HG02678 (cell line): Measurements from ENCODE around the gene SNED1.

Source experiments
- ATAC-seq: cut with Tn5 transposase; IDR thresholded peaks from one replicate; pipeline ENCODE4 v1.9.1; 2021; ENCODE audit warnings: mild to moderate bottlenecking, moderate library complexity; ENCODE audit not compliant: unreplicated experiment

SNED1 gene

DNA sequence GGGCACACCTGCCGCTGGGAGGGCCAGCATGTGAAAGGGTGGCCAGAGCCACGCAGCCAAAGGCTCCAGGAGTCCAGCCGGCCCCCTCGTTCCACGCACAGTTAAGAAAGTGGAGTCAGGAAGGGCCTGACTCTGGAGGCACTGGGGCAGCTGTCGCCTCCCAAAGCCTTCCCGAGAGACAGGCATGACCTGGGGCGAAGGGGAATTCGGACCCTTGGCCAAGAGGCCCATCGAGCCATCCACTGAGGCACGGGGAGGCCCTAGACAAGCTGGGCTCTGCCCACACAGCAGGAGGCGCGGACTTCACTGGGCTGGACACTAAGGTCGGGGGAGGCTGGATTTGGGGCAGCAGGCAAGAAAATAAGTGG is 38.5 kb upstream of the SNED1 start:
- no peak for ATAC-seq

DNA sequence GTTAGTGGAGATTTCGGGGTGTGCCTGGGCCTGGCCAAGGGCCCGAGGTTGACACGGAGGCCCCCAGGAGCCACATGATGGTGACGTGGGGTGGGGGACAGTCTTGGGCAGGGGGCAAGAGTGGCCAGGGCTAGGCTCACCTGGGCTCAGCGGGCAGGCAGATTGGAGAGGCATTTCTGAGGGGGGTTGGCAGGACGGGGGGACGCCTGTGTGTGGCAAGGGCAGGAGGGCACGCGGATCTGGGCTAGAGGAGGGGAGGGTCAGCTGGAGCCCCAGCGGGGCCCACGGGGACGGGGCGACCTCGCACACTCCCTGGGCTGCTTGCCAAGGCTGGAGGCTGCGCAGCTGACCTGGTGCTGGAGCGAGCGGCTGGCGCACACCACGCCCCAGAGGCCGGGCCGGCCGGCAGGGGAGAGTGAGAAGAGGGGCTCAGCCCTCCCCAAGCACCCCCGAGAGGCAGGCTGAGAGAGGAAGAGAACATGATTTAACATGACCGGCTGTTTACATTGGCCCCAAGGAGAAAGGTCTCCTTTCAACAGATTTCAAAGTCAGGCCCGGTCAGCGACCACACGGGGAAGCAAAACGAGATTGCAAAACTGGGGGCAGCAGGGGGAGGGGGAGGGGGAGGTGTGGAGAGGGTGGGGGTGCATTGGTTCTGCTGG is 38.0 kb upstream of the SNED1 start:
- ATAC-seq: no peak

DNA sequence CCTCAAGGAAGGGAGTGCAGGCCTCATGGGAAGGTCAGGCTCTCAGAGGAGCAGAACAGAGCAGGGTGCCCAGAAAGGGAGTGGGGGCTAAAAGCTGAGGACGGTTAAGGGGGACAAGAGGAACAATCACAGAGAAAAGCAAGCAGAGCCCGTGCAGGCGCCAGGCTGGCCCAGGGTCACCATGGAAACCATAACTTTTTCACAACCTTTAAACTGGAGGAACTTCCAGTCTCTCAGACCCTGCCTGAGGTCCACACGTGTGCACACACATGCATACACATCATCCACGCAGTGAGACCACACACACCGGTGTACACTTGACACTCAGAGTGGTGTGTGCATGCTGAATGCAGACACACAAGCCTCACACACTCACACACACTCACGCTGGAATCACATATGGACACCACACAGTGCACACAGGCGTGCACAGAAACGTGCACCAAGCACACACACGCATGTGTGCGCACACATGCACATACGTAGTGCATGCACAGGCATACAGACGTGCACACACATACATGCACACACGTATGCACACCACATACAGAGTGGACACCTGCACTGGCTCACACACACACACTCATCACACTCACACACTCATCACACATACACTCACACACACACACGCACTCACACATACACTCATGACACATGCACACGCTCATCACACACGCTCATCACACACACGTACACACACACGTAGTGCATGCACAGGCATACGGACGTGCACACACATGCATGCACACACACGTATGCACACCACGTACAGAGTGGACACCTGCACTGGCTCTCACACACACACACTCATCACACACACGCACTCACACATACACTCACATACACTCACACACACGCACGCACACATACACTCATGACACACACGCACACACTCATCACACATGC is 37.2 kb upstream of the SNED1 start:
- ATAC-seq: no peak

DNA sequence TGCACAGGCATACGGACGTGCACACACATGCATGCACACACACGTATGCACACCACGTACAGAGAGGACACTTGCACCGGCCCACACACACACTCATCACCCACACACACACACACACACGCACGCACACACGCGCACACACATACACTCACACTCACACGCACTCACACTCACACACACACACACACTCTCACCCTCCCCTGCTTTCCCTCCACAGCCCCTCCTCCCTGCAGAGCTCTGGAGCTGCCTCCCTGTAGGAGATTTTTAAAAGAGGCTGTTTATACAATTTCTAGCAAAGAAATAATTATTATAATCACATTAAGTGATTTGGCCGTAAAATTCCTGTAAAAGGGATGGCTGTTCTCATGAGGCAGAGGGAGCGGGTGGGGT is 36.5 kb upstream of the SNED1 start:
- no peak for ATAC-seq

DNA sequence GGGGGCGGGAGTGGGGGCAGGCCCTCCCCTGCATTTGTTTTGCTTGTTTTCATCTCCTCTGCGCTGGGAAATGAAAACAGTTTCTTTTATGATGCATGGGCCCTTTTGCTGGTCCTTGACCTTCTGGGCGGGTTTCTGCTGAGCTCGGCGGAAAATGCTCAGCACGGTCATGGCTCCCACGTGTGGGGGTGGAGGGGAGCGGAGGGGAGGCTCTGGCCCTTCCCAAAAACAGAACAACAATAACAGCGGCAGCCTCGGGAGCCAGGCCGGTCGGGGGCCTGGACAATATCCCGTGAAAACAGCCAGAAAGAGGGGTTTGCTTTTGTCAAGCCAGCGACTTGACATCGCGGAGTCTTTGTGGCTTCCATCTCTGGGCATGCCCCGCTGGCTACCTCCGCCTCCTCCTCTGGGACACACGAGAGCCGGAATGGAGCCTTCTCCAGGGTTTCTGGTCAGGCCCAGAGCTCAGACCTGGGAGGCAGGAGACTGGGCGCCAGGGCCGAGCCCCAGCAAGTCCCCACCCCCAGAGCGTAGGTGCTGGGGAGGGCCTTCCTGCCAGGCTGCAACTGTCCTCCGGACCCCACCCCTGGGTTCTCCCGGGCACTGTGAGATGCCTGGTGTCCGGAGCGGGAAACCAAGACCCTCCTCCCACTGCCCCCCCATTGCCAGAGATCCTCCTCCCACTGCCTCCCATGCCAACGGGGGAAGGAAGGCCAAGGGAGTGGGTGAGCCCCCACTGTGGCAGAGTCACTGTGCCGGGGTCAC is 35.9 kb upstream of the SNED1 start:
- no peak for ATAC-seq

DNA sequence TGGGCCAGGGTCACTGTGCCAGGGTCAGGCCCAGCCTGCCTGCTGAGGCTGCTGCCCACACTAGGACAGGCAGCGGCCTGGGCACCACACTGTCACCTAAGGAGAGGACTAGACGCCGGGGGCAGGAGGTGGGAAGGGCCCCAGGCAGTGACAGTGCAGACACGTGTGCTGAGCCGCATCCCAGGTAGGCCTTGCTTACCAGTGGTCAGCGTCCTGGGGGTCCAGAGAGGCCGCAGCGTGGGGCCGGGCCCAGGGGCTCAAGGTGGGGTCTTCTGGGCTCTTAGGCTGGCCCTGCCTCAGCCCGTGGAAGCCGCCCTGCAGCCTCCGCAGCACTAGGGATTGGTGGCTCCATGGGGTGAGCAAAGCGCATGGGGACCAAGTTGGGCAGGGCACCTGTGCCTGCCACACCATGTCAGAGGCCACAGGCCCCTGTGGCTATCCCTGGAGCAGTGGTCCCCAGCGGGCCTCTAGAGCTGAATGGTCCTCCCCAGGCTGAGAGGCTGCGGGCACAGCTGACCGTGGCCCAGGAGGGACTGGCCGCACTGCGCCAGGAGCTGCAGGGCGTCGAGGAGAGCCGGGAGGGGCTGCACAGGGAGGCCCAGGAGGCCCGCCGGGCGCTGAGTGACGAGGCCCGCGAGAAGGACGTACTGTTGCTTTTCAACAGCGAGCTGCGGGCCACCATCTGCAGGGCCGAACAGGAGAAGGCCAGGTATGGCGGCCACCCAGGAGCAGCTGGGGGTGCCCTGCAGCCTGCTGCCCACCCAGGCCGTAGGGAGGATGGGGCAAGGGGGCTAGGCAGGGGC is 35.2 kb upstream of the SNED1 start:
- no peak for ATAC-seq

DNA sequence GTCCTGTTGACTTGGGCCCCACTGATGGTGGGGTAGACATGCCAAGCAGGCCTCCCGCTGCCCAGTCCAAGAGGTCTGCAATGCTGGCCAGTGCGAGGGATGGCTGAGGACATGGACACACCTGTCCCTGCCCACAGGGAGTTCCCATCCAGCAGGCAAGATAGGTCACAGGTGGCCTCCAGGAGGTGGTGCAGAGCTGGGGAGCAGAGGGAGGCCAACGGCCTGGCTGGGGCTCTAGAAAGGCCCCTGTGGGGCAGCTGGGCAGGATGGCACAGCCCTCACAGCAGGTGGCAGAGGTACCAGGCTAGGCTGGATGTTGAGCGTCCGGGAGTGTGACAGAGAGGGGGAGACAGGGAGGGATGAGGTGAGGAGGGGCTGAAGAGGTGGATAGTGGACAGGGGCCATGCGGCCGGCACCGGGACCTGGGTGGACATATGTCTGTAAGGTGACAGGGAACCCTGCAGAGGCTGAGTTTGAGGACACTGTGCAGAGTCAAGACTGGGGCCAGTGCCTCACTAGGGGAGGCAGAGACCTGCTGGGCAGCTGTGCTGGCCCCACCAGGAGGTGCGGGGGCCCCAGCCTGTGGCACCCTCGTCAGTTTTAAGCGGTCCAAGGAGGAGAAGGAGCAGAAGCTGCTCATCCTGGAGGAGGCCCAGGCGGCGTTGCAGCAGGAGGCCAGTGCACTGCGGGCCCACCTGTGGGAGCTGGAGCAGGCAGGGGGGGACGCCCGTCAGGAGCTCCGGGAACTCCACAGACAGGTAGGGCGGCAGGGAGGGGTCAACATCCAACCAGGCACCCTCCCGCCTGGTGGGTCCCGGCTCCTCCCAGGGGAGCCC is 34.3 kb upstream of the SNED1 start:
- no peak for ATAC-seq

DNA sequence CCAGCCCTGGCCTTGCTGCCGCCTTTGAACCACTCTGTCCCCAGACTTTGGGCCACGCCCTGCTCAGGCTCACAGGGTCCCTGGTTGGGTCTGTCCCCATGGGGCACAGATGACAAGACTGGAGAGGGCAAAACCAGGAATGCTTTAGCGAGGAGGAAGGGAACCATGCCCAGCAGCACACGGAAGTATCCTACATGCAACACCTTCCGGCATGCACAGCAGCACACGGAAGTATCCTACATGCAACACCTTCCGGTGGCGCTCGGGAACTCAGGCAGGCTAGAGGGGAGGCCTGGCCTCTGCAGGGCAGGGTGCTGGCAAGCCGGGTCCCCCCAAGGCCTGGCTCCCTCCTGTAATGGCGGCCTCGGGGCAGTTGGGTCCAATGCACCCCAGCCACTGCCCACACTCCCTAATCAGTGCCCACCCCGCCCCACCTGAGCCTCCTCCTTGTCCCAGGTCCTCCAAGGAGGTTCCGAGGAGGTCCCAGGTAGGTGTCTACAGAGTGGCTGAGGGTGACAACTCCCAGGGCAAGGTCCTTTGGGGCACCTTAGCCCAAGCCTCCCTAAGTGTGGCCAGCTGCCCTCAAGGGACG is 33.6 kb upstream of the SNED1 start:
- no peak for ATAC-seq

DNA sequence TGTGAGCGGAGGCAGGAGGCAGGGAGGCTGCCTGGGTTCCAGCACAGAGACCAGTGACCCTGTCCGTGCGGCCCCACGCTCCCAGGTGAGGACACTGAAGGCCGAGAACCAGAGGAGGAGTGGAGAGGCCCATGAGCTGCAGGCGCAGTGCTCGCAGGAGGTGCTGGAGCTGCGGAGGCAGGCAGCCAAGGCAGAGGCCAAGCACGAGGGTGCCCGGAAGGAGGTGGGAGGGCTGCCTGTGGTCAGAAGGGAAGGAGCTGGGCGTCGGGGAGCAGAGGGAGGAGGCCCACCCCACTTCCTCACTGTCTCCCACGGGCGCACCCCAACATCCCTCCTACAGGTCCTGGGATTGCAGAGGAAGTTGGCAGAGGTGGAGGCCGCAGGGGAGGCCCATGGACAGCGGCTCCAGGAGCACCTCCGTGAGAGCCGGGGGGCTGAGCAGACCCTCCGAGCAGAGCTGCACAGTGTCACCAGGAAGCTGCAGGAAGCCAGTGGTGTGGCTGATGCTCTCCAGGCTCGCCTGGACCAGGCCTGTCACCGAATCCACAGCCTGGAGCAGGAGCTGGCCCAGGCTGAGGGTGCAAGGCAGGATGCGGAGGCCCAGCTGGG is 33.0 kb upstream of the SNED1 start:
- no peak for ATAC-seq

DNA sequence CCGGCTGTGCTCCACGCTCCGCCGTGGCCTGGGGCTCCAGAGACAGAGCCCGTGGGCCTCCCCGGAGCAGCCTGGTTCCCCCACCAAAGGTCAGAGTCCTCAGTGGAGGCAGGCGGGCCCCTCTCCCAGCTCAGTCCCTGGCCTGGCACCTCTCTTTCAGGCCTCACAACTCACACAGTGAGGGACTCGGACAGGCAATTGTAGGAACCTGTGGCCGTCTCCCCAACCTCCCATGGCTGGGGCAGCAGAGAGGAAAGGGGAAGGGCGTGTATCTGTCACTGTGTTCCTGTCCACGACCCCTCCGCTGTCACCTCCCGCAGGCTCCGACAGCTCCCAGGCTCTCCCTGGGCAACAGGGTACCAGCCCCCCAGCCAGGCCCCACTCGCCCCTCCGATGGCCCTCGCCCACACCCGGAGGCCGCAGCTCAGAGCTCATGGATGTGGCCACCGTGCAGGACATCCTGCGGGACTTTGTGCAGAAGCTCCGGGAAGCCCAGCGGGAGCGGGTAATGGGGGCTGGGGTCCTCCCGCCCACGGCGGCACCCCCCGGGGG is 32.4 kb upstream of the SNED1 start:
- ATAC-seq: no peak

DNA sequence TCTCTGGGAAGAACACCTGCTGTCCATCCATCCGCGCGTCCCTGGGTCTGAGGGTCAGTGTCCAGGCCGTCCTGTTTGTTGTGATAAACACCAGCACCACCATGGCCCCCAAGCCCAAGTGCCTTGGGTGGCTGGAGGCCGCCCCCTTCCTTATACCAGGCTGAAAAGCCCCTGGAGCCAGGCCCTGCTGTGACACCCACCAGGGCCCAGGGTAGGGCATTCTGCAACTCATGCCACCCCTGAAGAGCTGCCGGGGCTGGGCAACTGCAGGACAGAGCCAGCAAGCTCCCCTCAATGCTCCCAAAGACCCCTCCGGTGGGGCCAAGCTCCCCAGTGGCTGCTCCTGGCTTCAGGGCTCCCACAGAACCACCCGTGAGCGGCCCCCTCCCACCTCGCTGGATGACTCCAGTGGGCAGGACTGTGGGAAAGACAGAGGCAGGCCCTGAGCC is 31.9 kb upstream of the SNED1 start:
- ATAC-seq: no peak

DNA sequence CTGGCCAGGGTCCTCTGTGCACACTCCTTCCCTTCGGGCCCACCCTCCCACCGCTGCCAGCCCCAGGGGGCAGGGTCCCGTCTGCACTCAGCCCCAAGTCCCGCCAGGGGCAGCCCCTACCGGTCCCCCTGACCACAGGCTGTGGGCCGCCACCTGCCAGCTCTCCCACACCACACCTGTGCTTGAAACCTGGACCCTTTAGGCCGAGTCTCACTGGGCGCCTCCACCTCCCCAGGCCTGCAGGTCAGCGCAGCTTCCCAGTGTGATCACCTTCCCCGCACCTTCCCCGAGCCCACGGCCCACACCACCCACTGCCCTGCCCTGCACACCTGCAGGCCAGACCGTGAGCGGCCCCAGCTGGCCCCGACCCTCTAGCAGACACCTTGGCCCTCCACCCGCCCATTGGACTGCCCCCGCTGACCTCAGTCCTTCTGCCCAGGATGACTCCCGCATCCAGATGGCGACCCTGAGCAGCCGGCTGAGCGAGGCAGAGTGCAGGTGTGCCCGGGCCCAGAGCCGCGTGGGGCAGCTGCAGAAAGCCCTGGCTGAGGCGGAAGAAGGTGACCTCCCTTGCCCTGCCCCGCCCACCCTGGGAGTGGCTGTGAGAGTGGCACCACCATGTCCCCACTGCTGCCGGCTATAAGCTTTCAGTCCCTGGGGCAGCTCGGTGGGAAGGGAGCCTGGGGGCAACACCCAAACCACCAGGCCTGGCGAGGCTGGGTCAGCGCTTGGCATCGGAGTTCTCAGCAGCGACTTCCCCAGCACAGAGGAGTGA is 31.3 kb upstream of the SNED1 start:
- ATAC-seq: no peak

DNA sequence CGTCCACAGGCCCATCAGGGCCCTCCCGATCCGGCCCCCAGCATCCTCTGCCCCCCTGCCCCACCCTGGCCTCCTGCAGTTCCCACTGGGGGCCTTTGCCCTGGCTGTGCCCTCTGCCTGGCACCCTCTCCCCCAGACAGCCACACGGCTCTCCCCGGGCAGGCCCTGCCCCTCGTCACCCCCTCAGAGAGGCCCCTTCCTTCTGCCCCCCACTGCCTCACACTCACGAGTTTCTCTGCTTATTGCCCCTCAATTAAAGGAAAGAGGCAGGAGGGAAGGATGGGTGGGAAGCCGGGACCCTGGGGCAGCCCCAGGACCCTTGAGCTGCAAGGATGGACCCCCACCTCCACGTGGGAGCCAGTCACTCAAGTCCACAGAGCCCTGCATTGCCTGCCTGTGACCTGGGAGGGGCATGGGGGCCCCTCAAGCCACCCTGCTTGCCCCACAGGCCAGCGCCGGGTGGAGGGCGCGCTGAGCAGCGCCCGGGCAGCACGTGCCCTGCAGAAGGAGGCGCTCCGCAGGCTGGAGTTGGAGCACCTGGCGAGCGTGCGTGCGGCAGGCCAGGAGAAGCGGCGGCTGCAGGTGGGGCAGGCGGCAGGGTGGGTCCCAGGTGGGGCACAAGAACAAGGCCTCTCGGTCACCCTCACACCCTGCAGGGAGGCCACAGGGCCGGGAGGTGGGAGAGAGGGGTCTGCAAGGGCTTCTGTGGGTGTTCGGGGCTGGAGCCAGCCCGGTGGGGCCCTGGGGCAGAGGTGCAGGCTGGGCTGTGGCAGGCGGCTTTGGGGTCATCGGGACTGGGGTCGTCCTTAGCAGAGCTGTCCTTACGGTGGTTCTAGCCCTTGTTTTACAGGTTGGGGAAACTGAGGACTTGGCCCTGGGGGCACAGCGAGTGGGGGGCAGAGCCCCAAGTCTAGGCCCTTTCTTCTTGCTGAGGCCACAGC is 30.5 kb upstream of the SNED1 start:
- no peak for ATAC-seq

DNA sequence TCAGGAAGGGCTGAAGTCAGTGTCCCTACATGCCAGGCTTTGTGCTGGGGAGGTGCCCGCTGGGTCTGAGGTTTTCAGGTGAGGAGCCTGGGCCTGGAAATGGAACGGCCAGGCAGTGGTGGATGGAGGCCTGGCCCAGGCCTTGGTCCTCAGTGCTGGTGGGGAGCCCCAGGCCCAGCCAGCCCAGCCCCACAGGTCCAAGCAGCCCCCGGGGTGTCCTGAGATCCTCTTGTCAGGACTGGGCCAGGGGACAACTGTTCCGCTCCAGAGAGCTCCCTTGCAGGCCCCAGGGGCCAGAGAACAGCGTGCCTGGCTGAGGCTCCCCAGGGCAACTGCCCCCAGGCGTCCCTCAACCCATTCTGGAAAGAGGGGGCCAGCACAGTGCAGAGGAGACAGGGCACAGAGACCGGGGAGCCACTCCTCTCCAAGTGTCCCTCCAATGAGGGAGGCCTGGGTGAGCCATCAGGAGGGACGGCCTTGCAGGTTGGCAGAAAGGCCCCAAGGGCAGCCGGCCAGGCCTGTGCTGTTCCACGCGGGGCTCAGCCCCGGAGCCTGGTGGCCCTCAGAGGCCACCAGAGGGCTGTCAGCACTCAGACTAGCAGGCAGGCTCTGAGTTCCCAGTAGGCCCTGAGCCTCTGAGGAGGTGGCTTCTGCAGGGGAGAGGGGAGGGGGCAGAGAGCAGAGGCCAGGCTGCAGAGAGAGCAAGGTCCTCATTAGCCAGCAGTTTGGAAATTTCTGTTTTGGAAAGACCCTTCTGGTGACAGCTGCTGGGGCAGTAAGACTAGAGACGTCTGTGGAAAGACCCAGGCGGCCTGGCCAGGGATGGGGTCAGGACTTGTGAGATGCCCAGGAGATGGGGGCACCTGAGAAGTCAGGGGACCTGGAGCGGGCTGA is 29.4 kb upstream of the SNED1 start:
- ATAC-seq: no peak

DNA sequence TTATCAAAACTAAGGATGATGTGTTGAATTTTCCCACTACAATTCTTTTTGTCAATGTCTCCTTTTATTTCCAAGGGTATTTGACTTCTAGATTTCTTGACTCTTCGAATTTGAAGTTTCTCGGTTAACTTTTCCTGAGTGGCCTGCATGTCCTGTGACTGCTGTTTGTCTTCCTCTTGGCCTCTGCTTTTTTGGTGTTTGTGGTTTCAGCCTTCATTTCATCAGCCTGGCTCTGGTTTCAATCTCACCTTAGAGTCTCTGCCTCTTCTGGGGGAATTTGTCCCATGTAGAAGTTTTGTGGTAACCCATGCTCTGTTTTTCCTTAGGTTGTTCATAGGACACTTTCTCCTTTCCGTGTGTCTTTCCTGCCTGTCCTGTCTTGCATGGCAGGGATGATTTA is 28.3 kb upstream of the SNED1 start:
- ATAC-seq: no peak

DNA sequence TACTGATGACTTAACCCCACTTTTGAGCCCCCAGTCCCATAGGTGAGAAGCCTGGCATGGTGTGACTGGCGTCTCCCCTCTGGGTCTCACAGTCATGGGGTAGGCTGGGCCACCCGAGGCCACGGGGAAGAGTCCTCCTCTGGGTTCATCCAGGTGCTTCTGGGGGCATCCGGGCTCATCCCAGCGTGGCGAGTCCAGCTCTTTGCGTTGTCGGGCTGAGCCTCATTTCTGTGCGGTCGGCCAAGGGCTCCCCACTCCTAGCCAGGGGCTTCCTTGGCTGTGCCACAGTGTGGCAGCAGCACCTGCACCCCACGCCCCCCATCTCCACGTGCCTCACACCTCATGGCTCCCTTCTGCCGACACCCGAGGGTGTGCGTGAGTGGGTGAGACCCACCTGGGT is 27.6 kb upstream of the SNED1 start:
- no peak for ATAC-seq
